COLO668 (cell line): ENCODE measurements around the gene D2HGDH.
"Not testable (repeated sequence)": the region's sequence is repeated elsewhere in the genome, so short reads cannot be mapped to it uniquely, and the experiment has no call there.

Experiments used
- DNase-seq: peaks from one replicate; lab custom pipeline; 2025; ENCODE audit not compliant: unreplicated experiment; lab: John Stamatoyannopoulos, UW

The D2HGDH gene

GRCh38 chr2:241724975-241725870 is 9.2 kb upstream of the D2HGDH start:
- DNase-seq = no peak

GRCh38 chr2:241726459-241726858 is 8.0 kb upstream of the D2HGDH start:
- peak; percentile 74 for DNase-seq

GRCh38 chr2:241728000-241728399 is 6.4 kb upstream of the D2HGDH start:
- no peak for DNase-seq

- no peak for DNase-seq
These were observed 5.8 kb upstream of the D2HGDH start for GRCh38 chr2:241728627-241729026.

- no peak for DNase-seq
These were observed 4.6 kb upstream of the D2HGDH start for GRCh38 chr2:241729868-241730267.

- no peak for DNase-seq
These were observed 3.6 kb upstream of the D2HGDH start for GRCh38 chr2:241730671-241731293.

- peak; percentile 12 for DNase-seq
These were observed 1.8 kb upstream of the D2HGDH start for GRCh38 chr2:241732513-241733186.

- no peak for DNase-seq
These were observed 831 bp upstream of the D2HGDH start for GRCh38 chr2:241733391-241734207.

- no peak for DNase-seq
These were observed 293 bp upstream of the D2HGDH start for GRCh38 chr2:241734208-241734466.

GRCh38 chr2:241736111-241736510 is 1.7 kb downstream of the D2HGDH start:
- no peak for DNase-seq

- no peak for DNase-seq
These were observed 3.7 kb downstream of the D2HGDH start for GRCh38 chr2:241738040-241738686.

- DNase-seq = no peak
These were observed 4.7 kb downstream of the D2HGDH start for GRCh38 chr2:241739177-241739576.

GRCh38 chr2:241739651-241740050 is 5.2 kb downstream of the D2HGDH start:
- DNase-seq = no peak

GRCh38 chr2:241741016-241741415 is 6.6 kb downstream of the D2HGDH start:
- peak; percentile 31 for DNase-seq

GRCh38 chr2:241742320-241742939 is 8.0 kb downstream of the D2HGDH start:
- no peak for DNase-seq

- not testable (repeated sequence) for DNase-seq
These were observed 8.6 kb downstream of the D2HGDH start for GRCh38 chr2:241743008-241743407.

GRCh38 chr2:241743620-241744019 is 9.2 kb downstream of the D2HGDH start:
- DNase-seq = no peak

GRCh38 chr2:241744028-241744754 is 9.8 kb downstream of the D2HGDH start:
- DNase-seq = no peak

- DNase-seq = no peak
These were observed 10.8 kb downstream of the D2HGDH start for GRCh38 chr2:241745276-241745675.

GRCh38 chr2:241746084-241746483 is 11.7 kb downstream of the D2HGDH start:
- no peak for DNase-seq
